Retinal pigment epithelial cell (primary cell): ENCODE data around the gene CXCR4.

Experiments used
- DNase-seq: peaks from one replicate; pipeline ENCODE4 v3.0.0-alpha.2; 2010; ENCODE audit warnings: low read depth
- H3K4me3 ChIP-seq: 2 replicates; pipeline ENCODE4 v1.5.1; 2011; ENCODE audit warnings: mild to moderate bottlenecking, low read length, control low read depth, moderate library complexity
- CTCF ChIP-seq: conservative IDR thresholded peaks from 2 replicates; pipeline ENCODE4 v1.5.1; 2011; ENCODE audit warnings: low read depth, low read length, control low read depth, inconsistent platforms

The CXCR4 gene

DNA sequence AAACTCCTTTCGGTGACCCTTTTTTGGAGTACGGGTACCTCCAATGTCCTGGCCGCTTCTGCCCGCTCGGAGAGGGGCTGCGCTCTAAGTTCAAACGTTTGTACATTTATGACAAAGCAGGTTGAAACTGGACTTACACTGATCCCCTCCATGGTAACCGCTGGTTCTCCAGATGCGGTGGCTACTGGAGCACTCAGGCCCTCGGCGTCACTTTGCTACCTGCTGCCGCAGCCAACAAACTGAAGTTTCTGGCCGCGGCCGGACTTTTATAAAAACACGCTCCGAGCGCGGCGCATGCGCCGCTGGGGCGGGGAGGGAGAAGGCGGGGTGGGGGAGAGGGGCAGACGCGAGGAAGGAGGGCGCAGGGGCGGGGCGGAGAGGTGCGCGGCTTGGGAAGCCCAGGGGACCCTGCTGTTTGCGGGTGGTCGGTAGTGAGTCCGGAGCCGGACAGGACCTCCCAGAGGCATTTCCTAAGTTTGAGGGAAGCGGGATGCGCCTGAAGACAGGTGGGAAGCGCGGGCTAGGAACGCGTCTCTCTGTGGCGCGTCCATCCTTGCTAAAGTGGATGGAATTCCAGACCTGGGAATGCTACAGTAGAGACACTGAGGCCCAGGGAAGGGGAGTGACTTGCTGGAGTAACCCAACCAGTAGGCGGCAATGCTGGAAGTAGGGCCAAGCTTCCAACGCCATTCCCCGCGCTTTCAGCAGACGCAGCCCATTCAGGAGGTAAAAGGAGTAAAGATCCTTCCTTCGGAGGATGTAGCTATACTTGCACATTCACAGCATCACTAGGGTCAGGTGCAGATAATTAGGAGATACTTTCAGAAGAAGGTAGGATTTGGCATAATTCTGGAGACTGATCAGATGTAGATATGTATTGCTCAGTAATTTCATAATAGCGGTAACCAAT, at the start of gene CXCR4:
Gene CXCR4 (minus strand): TSS at position 241 of the 910 bp plus-strand sequence. CDS start 89 bp downstream, at position 152.
- H3K4me3 ChIP-seq = peak within 1 kb of the TSS; percentile 57
- TF ChIP-seq CTCF = peak; percentile 53
- DNase-seq = no peak

- no peak for DNase-seq
- no peak overlapping the region for H3K4me3 ChIP-seq
- TF ChIP-seq CTCF = no peak
These were observed 46.4 kb upstream of the CXCR4 start for GRCh38 chr2:136164280-136164776.

DNA sequence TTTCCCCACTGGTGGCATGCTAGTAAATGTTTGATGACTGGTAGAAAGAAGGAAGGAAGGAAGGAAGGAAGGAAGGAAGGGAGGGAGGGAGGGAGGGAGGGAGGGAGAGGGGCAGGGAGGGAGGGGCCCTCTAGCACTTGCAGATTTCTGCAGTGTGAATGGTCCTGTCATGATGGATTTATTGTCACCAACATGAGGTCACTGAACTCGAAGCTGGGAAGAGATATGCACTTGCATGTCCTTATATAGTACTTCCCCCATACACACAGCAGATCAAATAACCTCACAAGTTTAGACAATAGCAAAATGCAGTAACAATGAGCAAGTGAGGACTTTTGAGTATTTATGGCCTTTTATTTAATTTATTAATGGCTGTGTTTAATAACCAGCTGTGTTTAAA, 44.5 kb upstream of the CXCR4 start:
- DNase-seq = no peak
- TF ChIP-seq CTCF = no peak
- H3K4me3 ChIP-seq = no peak overlapping the region

- no peak for TF ChIP-seq CTCF
- H3K4me3 ChIP-seq = no peak overlapping the region
- DNase-seq = no peak
These were observed 38.5 kb upstream of the CXCR4 start for GRCh38 chr2:136156411-136156810.

- TF ChIP-seq CTCF = no peak
- DNase-seq = no peak
- no peak overlapping the region for H3K4me3 ChIP-seq
These were observed 36.4 kb upstream of the CXCR4 start for GRCh38 chr2:136154384-136154783.

DNA sequence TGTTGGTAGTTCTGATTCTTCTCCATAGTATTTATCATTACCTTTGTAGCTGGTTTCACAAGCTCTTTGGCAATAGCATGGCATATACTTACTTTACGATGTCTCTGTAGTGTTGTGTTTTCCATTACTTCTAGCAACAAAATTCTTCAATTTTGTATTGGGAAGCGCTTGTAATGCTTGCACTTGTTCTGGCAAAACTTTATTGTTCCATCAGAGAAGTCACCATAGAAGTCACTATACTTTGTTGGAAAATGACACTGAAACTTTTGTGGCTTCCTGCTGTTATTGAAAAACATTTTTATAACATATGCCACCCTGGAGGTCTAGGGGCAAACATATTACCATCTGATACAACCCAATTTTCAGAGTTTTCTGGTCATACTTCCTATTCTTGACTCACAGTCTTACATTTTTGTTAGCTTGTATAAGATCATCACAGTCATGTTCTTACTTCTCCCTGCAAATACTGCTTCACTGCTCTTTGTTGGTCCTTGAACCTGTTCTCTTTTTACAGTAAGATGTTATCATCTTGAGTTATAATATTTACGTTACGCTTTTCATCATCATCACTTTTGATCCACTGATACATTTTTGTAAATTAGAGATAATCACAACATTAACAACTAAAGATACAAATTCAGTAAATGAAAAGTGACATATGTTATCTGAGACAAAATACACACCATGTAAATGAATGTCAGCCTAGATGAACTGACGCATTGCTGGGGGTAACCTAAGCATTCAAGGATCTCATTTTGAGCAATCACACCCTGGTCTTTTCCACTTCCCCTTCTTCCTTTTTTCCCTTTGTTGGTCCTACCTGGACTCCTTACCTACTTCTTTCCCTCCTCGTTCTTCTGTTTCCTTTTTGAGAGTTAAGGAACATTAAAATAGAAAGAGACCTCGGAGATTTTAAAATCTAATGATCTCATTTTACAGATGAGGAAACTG, 33.3 kb upstream of the CXCR4 start:
- no peak overlapping the region for H3K4me3 ChIP-seq
- TF ChIP-seq CTCF = no peak
- DNase-seq = no peak
